GM23248 (cell line): ENCODE results near the gene IGSF1. TPM values are rescaled to one million over a fixed set of nuclear protein-coding genes. Genes with fewer than 3 reads are reported as not detected.
A peak's percentile ranks its signal among the peaks of the same experiment; 100 is the strongest.
"Not testable (repeated sequence)": the region's sequence is repeated elsewhere in the genome, so short reads cannot be mapped to it uniquely, and the experiment has no call there.

ENCODE experiments used
- DNase-seq: peaks from one replicate; pipeline ENCODE4 v3.0.0-alpha.2; 2015
- H2AFZ ChIP-seq: fragments of 200-600 bp; sonication (generic); 2 replicates; pipeline ENCODE4 v1.6.1; 2016; ENCODE audit warnings: antibody characterized with exemption
- H3F3A ChIP-seq: fragments of 200-600 bp; sonication (generic); 2 replicates; pipeline ENCODE4 v1.6.1; 2016; ENCODE audit warnings: mild to moderate bottlenecking, antibody characterized with exemption, mixed run types; ENCODE audit not compliant: insufficient read depth
- H3K27ac ChIP-seq: fragments of 200-600 bp; sonication (generic); 2 replicates; pipeline ENCODE4 v1.5.1; 2016; ENCODE audit warnings: mild to moderate bottlenecking
- H3K27me3 ChIP-seq: fragments of 200-600 bp; sonication (generic); replicated peaks from 2 replicates; pipeline ENCODE4 v1.6.1; 2016; ENCODE audit warnings: mild to moderate bottlenecking; ENCODE audit not compliant: insufficient read depth
- H3K36me3 ChIP-seq: fragments of 200-600 bp; sonication (generic); 2 replicates; pipeline ENCODE4 v1.6.1; 2016; ENCODE audit warnings: low read depth, mild to moderate bottlenecking
- H3K4me1 ChIP-seq: fragments of 200-600 bp; sonication (generic); 2 replicates; pipeline ENCODE4 v1.6.1; 2016; ENCODE audit warnings: mild to moderate bottlenecking; ENCODE audit not compliant: insufficient read depth
- H3K4me2 ChIP-seq: fragments of 200-600 bp; sonication (generic); one replicate; pipeline ENCODE4 v1.6.1; 2016; ENCODE audit warnings: mild to moderate bottlenecking; ENCODE audit not compliant: unreplicated experiment
- H3K4me3 ChIP-seq: fragments of 200-600 bp; sonication (generic); 2 replicates; pipeline ENCODE4 v1.5.1; 2016; ENCODE audit warnings: mild to moderate bottlenecking
- H3K79me2 ChIP-seq: fragments of 200-600 bp; sonication (generic); 2 replicates; pipeline ENCODE4 v1.6.1; 2016; ENCODE audit warnings: mild to moderate bottlenecking; ENCODE audit not compliant: insufficient read depth
- H3K9ac ChIP-seq: fragments of 200-600 bp; sonication (generic); 2 replicates; pipeline ENCODE4 v1.6.1; 2016; ENCODE audit warnings: mild to moderate bottlenecking
- H3K9me2 ChIP-seq: fragments of 200-600 bp; sonication (generic); 2 replicates; pipeline ENCODE4 v1.6.1; 2016; ENCODE audit warnings: mixed run types, mild to moderate bottlenecking, moderate library complexity; ENCODE audit not compliant: insufficient read depth
- H3K9me3 ChIP-seq: fragments of 200-600 bp; sonication (generic); one replicate; pipeline ENCODE4 v1.6.1; 2017; ENCODE audit warnings: low read depth
- H4K20me1 ChIP-seq: fragments of 200-600 bp; sonication (generic); 2 replicates; pipeline ENCODE4 v1.6.0; 2016; ENCODE audit not compliant: insufficient read depth
- EZH2 ChIP-seq: fragments of 200-600 bp; sonication (generic); IDR thresholded peaks from 2 replicates; pipeline ENCODE4 v1.6.1; 2018; ENCODE audit warnings: antibody characterized with exemption, mild to moderate bottlenecking; ENCODE audit not compliant: insufficient read depth, poor library complexity, severe bottlenecking
- EZH2phosphoT487 ChIP-seq: fragments of 200-600 bp; sonication (generic); IDR thresholded peaks from 2 replicates; pipeline ENCODE4 v1.6.1; 2018; ENCODE audit warnings: antibody characterized with exemption, moderate library complexity, mild to moderate bottlenecking, low read depth; ENCODE audit not compliant: insufficient read depth
- WGBS, 2 experiments: methylation state at CpG; one replicate each; pipeline ENCODE4 v1.1.6; 2015 to 2017; ENCODE audit warnings: low lambda C conversion rate in 2 of 2, low coverage in 1 of 2; ENCODE audit errors: missing lambda C conversion rate in 2 of 2; 5-methylcytosine and 5-hydroxymethylcytosine counted together
- in situ Hi-C: fragments of 300-500 bp; cut with MboI; formaldehyde crosslinking; loops from 2 replicates; pipeline ENCODE4 v1.15.0; 2020
- polyA plus RNA-seq: library from polyadenylated mRNA; unstranded; fragments of >200 nt; fragmentation: Nextera tagmentation; extraction: Ambion mirVana; gene quantifications from 2 replicates; pipeline ENCODE4 v1.2.1, GENCODE V29; 2016
- total RNA-seq: library from RNA; depleted of rRNA; stranded (reverse); fragments of >200 nt; shearing (Covaris generic); gene quantifications from 2 replicates; pipeline ENCODE4 v1.2.3, GENCODE V29; 2014

Gene IGSF1
- total and polyA plus RNA-seq, 2 experiments from 2014 or later: not detected

DNA sequence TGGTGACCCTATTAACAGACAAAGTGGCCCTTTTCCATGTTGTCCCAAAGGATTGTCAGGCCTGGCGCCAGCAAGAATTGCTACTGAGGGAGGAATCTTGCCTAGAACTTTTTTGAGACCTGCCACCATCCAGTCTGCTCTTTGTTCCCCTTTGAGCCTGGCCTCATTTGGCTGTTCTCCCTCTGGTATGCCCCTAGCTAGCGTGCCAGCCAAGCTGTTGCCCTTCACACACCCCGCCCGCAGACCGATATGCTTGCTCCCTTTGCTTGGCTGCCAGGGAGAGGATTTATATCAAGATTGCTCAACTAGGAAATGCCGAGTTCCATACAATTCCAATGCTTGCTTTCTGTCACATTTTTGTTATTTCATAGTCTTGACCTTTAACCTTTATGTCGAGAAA, 24.4 kb downstream of the IGSF1 start:
- H3K27me3 ChIP-seq: no peaks in the 10 kb centered on the region
- no peaks in the 10 kb centered on the region for H3K9me3 ChIP-seq
- no peaks in the 10 kb centered on the region for H3K4me1 ChIP-seq
- no peaks in the 10 kb centered on the region for H4K20me1 ChIP-seq
- 24 to 37% methylated on average over 6 to 7 of the region's 7 CpGs for WGBS, 2 experiments
- TF ChIP-seq EZH2: no peak
- TF ChIP-seq EZH2phosphoT487: no peak
- H3K9me2 ChIP-seq: no peaks in the 10 kb centered on the region
- H2AFZ ChIP-seq: no peak overlapping the region
- no peaks in the 10 kb centered on the region for H3K79me2 ChIP-seq
- H3K9ac ChIP-seq: no peak overlapping the region
- DNase-seq: no peak
- H3K36me3 ChIP-seq: no peaks in the 10 kb centered on the region
- in situ Hi-C loops: no loop called here
- H3F3A ChIP-seq: no peaks in the 10 kb centered on the region
- H3K4me3 ChIP-seq: no peak overlapping the region
- no peak overlapping the region for H3K4me2 ChIP-seq
- H3K27ac ChIP-seq: no peak overlapping the region

DNA sequence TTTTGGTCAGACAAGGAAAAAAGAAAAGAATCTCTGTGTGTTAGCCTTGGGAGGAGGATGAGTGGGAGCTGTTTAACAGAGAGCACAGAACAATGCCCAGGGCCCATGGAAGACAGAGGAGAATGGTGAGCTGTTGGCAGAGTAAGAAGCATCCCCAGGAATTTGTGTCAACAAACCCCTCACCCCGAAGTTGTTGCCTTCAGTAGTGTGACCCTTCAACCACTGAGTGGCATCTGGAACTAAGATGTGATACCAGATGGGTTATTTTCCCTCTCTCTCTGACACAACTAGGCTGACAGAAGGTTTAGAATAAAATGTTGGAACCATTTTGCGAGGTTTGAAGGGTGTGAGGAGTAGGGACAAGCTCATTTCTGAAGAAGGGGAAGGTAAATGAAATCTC, 25.1 kb downstream of the IGSF1 start:
- Histone ChIP-seq H3K36me3 (no peaks in the 10 kb centered on the region), H3K4me2 (no peak overlapping the region), H3K4me3 (no peak overlapping the region), H3K9ac (no peak overlapping the region), H3K4me1 (no peaks in the 10 kb centered on the region), H3K9me3 (no peaks in the 10 kb centered on the region), H3K79me2 (no peaks in the 10 kb centered on the region), H3K9me2 (no peaks in the 10 kb centered on the region), H3K27ac (no peak overlapping the region), H3K27me3 (no peaks in the 10 kb centered on the region), H3F3A (no peaks in the 10 kb centered on the region), H4K20me1 (no peaks in the 10 kb centered on the region), H2AFZ (no peak overlapping the region)
- TF ChIP-seq EZH2phosphoT487 (no peak), EZH2 (no peak)
- WGBS, 2 experiments: 0 to 15% methylated on average over 2 of the region's 2 CpGs
- DNase-seq: no peak
- in situ Hi-C loops: no loop called here

DNA sequence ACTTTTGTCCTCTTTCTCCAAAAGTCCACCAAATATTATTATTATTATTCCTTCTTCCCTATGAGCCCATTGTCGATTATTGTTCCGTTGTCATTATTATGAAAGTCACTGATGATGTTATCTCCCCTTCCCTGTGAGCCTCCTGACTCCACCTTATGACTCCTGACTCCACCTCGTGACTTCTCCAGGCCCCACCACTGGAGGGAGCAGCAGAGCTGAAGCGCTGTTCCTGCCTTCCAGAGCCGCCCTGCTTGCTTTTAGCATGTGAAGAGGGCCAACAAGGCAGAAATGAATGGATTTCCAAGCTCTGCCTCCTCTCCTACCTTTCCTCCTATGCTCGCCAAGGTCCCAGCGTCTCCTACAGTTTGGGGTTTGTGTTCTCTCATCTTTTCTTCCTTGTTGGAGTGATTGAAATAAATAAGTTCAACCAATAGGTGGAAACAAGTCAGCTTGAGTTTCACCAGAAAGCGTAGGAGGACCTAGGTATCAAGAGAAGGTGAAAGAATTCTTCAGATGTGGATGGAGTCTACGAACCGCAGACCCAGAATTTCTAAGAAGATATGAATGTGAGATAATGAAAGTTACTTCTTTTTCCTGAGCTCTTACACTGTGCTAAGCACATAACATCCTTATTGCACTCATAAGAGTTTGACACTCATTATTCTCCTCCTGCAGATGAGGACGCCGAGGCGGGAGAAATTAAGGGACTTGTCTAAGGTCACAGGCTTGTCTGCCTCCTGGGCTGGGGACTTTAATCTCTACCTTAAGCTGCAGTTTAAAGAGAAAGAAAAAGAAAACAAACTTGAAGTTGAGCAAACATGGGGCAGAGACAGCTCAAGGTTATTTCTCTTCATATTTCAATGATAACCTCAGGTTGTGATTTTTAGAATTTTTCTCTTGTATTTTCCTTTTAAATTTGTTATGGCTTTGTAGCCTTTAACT, 26.1 kb downstream of the IGSF1 start:
- H3K9ac ChIP-seq: no peak overlapping the region
- H3K9me2 ChIP-seq: no peaks in the 10 kb centered on the region
- in situ Hi-C loops: no loop called here
- H3K9me3 ChIP-seq: no peaks in the 10 kb centered on the region
- no peak overlapping the region for H3K4me2 ChIP-seq
- no peak overlapping the region for H2AFZ ChIP-seq
- no peaks in the 10 kb centered on the region for H3K4me1 ChIP-seq
- no peaks in the 10 kb centered on the region for H4K20me1 ChIP-seq
- 20 to 28% methylated on average over 12 to 13 of the region's 13 CpGs for WGBS, 2 experiments
- no peaks in the 10 kb centered on the region for H3K27me3 ChIP-seq
- no peaks in the 10 kb centered on the region for H3K36me3 ChIP-seq
- peak; percentile 0 for DNase-seq
- no peak overlapping the region for H3K4me3 ChIP-seq
- no peaks in the 10 kb centered on the region for H3F3A ChIP-seq
- no peak overlapping the region for H3K27ac ChIP-seq
- H3K79me2 ChIP-seq: no peaks in the 10 kb centered on the region
- TF ChIP-seq EZH2: no peak

DNA sequence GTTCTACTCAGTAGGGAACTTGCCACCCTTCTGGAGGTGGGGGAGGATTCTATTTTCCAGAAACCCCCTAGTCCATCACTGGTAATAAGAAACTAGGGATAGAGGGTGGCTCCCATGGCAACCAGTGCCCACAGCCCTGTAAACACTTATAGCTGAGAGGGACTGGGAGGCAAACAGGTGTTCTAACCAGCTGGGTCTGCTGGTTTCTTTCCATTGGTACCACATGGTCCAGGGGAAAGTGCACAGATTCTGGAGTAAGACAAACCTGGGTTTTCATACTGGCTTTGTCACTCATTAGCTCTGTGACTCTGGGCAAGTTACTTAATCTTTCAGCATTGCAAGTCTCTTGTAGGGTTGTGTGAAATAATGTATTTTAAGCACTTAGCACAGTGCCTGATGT, 26.9 kb downstream of the IGSF1 start:
- in situ Hi-C loops: no loop called here
- H3K27ac ChIP-seq: no peak overlapping the region
- no peaks in the 10 kb centered on the region for H3K36me3 ChIP-seq
- H3K79me2 ChIP-seq: no peaks in the 10 kb centered on the region
- H2AFZ ChIP-seq: no peak overlapping the region
- H3K4me2 ChIP-seq: no peak overlapping the region
- no peaks in the 10 kb centered on the region for H3K9me3 ChIP-seq
- H3F3A ChIP-seq: no peaks in the 10 kb centered on the region
- no peak overlapping the region for H3K9ac ChIP-seq
- H3K9me2 ChIP-seq: no peaks in the 10 kb centered on the region
- no peaks in the 10 kb centered on the region for H3K27me3 ChIP-seq
- no peak for DNase-seq
- H4K20me1 ChIP-seq: no peaks in the 10 kb centered on the region
- no peak overlapping the region for H3K4me3 ChIP-seq
- no peaks in the 10 kb centered on the region for H3K4me1 ChIP-seq
- no peak for TF ChIP-seq EZH2phosphoT487
- TF ChIP-seq EZH2: no peak

DNA sequence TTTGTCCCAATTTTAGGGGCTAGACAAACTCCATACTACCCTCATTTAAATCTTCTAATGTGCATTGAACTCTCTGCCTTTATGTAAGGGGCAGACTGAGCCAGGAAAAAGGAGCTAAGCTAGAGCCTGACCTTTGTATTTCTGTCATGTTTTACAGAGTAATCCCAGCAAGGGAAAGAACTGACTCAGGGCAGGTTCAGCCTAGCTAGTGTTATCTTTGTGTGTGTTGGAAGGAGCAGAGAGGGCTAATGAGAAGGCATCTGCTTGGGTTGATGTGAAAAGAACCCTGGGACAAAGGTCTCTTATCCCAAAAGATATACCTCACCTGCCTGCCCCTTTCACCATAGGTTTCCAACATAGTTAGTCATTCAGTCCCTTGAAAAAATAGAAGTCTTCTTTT, 31.7 kb downstream of the IGSF1 start:
- no peak for TF ChIP-seq EZH2phosphoT487
- in situ Hi-C loops: no loop called here
- no peak for DNase-seq
- Histone ChIP-seq H3K27ac (no peak overlapping the region), H4K20me1 (no peaks in the 10 kb centered on the region), H3K9ac (no peak overlapping the region), H3K36me3 (no peaks in the 10 kb centered on the region), H3K4me3 (no peak overlapping the region), H3K79me2 (no peaks in the 10 kb centered on the region), H3F3A (no peaks in the 10 kb centered on the region), H3K9me3 (no peaks in the 10 kb centered on the region), H3K27me3 (no peaks in the 10 kb centered on the region), H3K9me2 (no peaks in the 10 kb centered on the region), H2AFZ (no peak overlapping the region), H3K4me2 (no peak overlapping the region), H3K4me1 (no peaks in the 10 kb centered on the region)

DNA sequence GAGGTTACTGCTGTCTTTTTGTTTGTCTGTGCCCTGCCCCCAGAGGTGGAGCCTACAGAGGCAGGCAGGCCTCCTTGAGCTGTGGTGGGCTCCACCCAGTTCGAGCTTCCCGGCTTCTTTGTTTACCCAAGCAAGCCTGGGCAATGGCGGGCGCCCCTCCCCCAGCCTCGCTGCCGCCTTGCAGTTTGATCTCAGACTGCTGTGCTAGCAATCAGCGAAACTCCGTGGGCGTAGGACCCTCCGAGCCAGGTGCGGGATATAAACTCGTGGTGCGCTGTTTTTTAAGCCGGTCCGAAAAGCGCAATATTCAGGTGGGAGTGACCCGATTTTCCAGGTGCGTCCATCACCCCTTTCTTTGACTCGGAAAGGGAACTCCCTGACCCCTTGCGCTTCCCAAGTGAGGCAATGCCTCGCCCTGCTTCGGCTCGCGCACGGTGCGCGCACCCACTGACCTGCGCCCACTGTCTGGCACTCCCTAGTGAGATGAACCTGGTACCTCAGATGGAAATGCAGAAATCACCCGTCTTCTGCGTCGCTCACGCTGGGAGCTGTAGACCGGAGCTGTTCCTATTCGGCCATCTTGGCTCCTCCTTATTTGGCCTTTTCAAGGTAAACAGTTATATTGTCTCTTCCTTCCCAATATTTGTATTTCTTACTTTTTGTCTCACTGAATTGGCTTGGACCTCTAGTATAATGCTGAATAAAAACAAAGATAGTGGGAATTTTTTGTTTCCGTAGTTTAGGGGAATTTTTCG, 37.9 kb downstream of the IGSF1 start:
- H3K4me3 ChIP-seq, H3K27me3 ChIP-seq, H3K9me3 ChIP-seq, H3K4me1 ChIP-seq, H4K20me1 ChIP-seq, H3K27ac ChIP-seq, H3K36me3 ChIP-seq, H3K9me2 ChIP-seq, H2AFZ ChIP-seq, H3F3A ChIP-seq, H3K4me2 ChIP-seq, H3K79me2 ChIP-seq, H3K9ac ChIP-seq, DNase-seq, in situ Hi-C loops: not testable (repeated sequence)
- WGBS, 2 experiments: 55 to 59% methylated on average over 8 to 24 of the region's 36 CpGs
